WTC11 (cell line): ENCODE data around the gene ENOX2. TPM values are rescaled to one million over a fixed set of nuclear protein-coding genes. Genes with fewer than 3 reads are reported as not detected.

ENCODE experiments used
- ATAC-seq: fragments of 200-7000 bp; cut with Tn5 transposase; 2 replicates; pipeline ENCODE4 v1.10.0; 2021; ENCODE audit warnings: mild to moderate bottlenecking, moderate library complexity
- CTCF ChIA-PET: fragments of 300-600 bp; sonication (Branson Sonifier 250); formaldehyde crosslinking; loops from one replicate; lab custom pipeline; 2021; ENCODE audit warnings: antibody characterized with exemption; lab: Charles Lee
- POLR2A ChIA-PET: fragments of 350-600 bp; sonication (Branson Sonifier 250); formaldehyde crosslinking; loops from one replicate; lab custom pipeline; 2021; ENCODE audit warnings: antibody characterized with exemption; lab: Charles Lee
- DNase-seq: peaks from one replicate; pipeline ENCODE4 v3.0.0; 2021; ENCODE audit warnings: low spot score
- H3K27ac Mint-ChIP-seq: 2 replicates; pipeline ENCODE4 v1.8.0; 2021; ENCODE audit warnings: mixed read lengths
- H3K27me3 Mint-ChIP-seq: 2 replicates; pipeline ENCODE4 v1.8.0; 2021; ENCODE audit warnings: low read depth, mild to moderate bottlenecking, moderate library complexity, mixed read lengths
- H3K36me3 Mint-ChIP-seq: 2 replicates; pipeline ENCODE4 v1.8.0; 2021; ENCODE audit warnings: mixed read lengths
- H3K4me1 Mint-ChIP-seq: 2 replicates; pipeline ENCODE4 v1.8.0; 2022; ENCODE audit warnings: mixed read lengths
- H3K4me3 Mint-ChIP-seq: 2 replicates; pipeline ENCODE4 v1.8.0; 2021; ENCODE audit warnings: mild to moderate bottlenecking, moderate library complexity, mixed read lengths
- H3K9me3 Mint-ChIP-seq: 2 replicates; pipeline ENCODE4 v1.8.0; 2021; ENCODE audit warnings: mixed read lengths
- ARID4B ChIP-seq: sonication (generic); formaldehyde crosslinking; IDR thresholded peaks from 2 replicates; pipeline ENCODE4 v1.8.0; 2023; ENCODE audit warnings: missing genetic modification reagents, mild to moderate bottlenecking, borderline replicate concordance
- E2F1 ChIP-seq: sonication (generic); formaldehyde crosslinking; IDR thresholded peaks from 2 replicates; pipeline ENCODE4 v1.8.0; 2022; ENCODE audit warnings: mild to moderate bottlenecking, missing genetic modification reagents
- ELF4 ChIP-seq: sonication (generic); formaldehyde crosslinking; IDR thresholded peaks from 2 replicates; pipeline ENCODE4 v1.8.1; 2022; ENCODE audit warnings: low read depth, mild to moderate bottlenecking, moderate library complexity, missing genetic modification reagents
- ESRRA ChIP-seq: sonication (generic); formaldehyde crosslinking; IDR thresholded peaks from 2 replicates; pipeline ENCODE4 v1.8.1; 2022; ENCODE audit warnings: mild to moderate bottlenecking, missing genetic modification reagents, borderline replicate concordance
- ETV6 ChIP-seq: sonication (generic); formaldehyde crosslinking; IDR thresholded peaks from 2 replicates; pipeline ENCODE4 v1.8.1; 2022; ENCODE audit warnings: mild to moderate bottlenecking, missing genetic modification reagents
- FOXK1 ChIP-seq: sonication (generic); formaldehyde crosslinking; IDR thresholded peaks from 2 replicates; pipeline ENCODE4 v1.8.0; 2022; ENCODE audit warnings: mild to moderate bottlenecking, moderate library complexity, missing genetic modification reagents
- GRHL2 ChIP-seq: fragments of 250-450 bp; sonication (Bioruptor Pico); IDR thresholded peaks from 2 replicates; pipeline ENCODE4 v1.8.0; 2022; ENCODE audit warnings: mild to moderate bottlenecking, moderate library complexity; ENCODE audit not compliant: insufficient replicate concordance, severe bottlenecking
- MLX ChIP-seq: sonication (generic); formaldehyde crosslinking; IDR thresholded peaks from 2 replicates; pipeline ENCODE4 v1.8.1; 2023; ENCODE audit warnings: mild to moderate bottlenecking, missing genetic modification reagents, moderate library complexity
- NFE2L1 ChIP-seq: sonication (generic); formaldehyde crosslinking; IDR thresholded peaks from 2 replicates; pipeline ENCODE4 v1.8.1; 2023; ENCODE audit warnings: missing genetic modification reagents
- PREB ChIP-seq: sonication (generic); formaldehyde crosslinking; IDR thresholded peaks from 2 replicates; pipeline ENCODE4 v1.8.1; 2022; ENCODE audit warnings: mild to moderate bottlenecking, missing genetic modification reagents, moderate library complexity, borderline replicate concordance
- RELA ChIP-seq: sonication (generic); formaldehyde crosslinking; IDR thresholded peaks from 2 replicates; pipeline ENCODE4 v1.8.1; 2022; ENCODE audit warnings: missing genetic modification reagents, mild to moderate bottlenecking, borderline replicate concordance
- TEAD1 ChIP-seq: sonication (generic); formaldehyde crosslinking; IDR thresholded peaks from 2 replicates; pipeline ENCODE4 v1.8.0; 2022; ENCODE audit warnings: mild to moderate bottlenecking, missing genetic modification reagents
- TEAD4 ChIP-seq: sonication (generic); formaldehyde crosslinking; IDR thresholded peaks from 2 replicates; pipeline ENCODE4 v1.8.0; 2022; ENCODE audit warnings: mild to moderate bottlenecking, missing genetic modification reagents
- ZBTB21 ChIP-seq: sonication (generic); formaldehyde crosslinking; IDR thresholded peaks from 2 replicates; pipeline ENCODE4 v1.8.1; 2023; ENCODE audit warnings: mild to moderate bottlenecking, missing genetic modification reagents, borderline replicate concordance
- ZMAT4 ChIP-seq: fragments of 250-450 bp; sonication (Bioruptor Pico); IDR thresholded peaks from 2 replicates; pipeline ENCODE4 v1.9.0; 2021; ENCODE audit warnings: mild to moderate bottlenecking
- ZNF281 ChIP-seq: sonication (generic); formaldehyde crosslinking; IDR thresholded peaks from 2 replicates; pipeline ENCODE4 v1.8.0; 2023; ENCODE audit warnings: mild to moderate bottlenecking, missing genetic modification reagents
- ZNF317 ChIP-seq: sonication (generic); formaldehyde crosslinking; IDR thresholded peaks from 2 replicates; pipeline ENCODE4 v1.8.1; 2023; ENCODE audit warnings: low read depth, mild to moderate bottlenecking, moderate library complexity, missing genetic modification reagents, borderline replicate concordance
- ZNF425 ChIP-seq: fragments of 250-450 bp; sonication (Bioruptor Pico); conservative IDR thresholded peaks from 2 replicates; pipeline ENCODE4 v1.9.0; 2021; ENCODE audit warnings: mild to moderate bottlenecking
- ZNF512 ChIP-seq: sonication (generic); formaldehyde crosslinking; IDR thresholded peaks from 2 replicates; pipeline ENCODE4 v1.8.1; 2022; ENCODE audit warnings: missing genetic modification reagents, borderline replicate concordance
- total RNA-seq: library from RNA; stranded (reverse); gene quantifications from 3 replicates; pipeline ENCODE4 v1.2.3, GENCODE V29; 2021

ENOX2 gene
- total RNA-seq, 1 experiment from 2014 or later = 13.8 TPM

GRCh38 chrX:130637591-130637990, 265.4 kb downstream of the ENOX2 start:
- Mint-ChIP-seq H3K27ac (no peak overlapping the region), H3K4me1 (peaks cover 9% of the 10 kb centered on the region), H3K4me3 (no peak overlapping the region), H3K36me3 (no peaks in the 10 kb centered on the region), H3K9me3 (no peaks in the 10 kb centered on the region), H3K27me3 (no peaks in the 10 kb centered on the region)
- POLR2A ChIA-PET = no interaction called here
- CTCF ChIA-PET = no interaction called here
- TF ChIP-seq ZMAT4 (CRISPR knock-in tag) (no peak), PREB (CRISPR knock-in tag) (no peak), ZBTB21 (CRISPR knock-in tag) (no peak), ELF4 (no peak), FOXK1 (CRISPR knock-in tag) (no peak), TEAD4 (CRISPR knock-in tag) (no peak), ARID4B (CRISPR knock-in tag) (no peak), MLX (CRISPR knock-in tag) (no peak), NFE2L1 (no peak), ZNF425 (CRISPR knock-in tag) (no peak), ZNF281 (CRISPR knock-in tag) (no peak), ESRRA (CRISPR knock-in tag) (no peak), TEAD1 (CRISPR knock-in tag) (no peak), ZNF317 (CRISPR knock-in tag) (no peak), GRHL2 (CRISPR knock-in tag) (no peak), ZNF512 (CRISPR knock-in tag) (no peak), ETV6 (CRISPR knock-in tag) (no peak), RELA (CRISPR knock-in tag) (no peak), E2F1 (no peak)
- ATAC-seq = no peak
- DNase-seq = no peak
